NCI-H446 treated with DMSO at 0.1 percent for 48 hours (cell line): Measurements from ENCODE around the gene ITGB6.

ENCODE experiments used
- DNase-seq: peaks from one replicate; lab custom pipeline; 2025; lab: John Stamatoyannopoulos, UW

Gene ITGB6

DNA sequence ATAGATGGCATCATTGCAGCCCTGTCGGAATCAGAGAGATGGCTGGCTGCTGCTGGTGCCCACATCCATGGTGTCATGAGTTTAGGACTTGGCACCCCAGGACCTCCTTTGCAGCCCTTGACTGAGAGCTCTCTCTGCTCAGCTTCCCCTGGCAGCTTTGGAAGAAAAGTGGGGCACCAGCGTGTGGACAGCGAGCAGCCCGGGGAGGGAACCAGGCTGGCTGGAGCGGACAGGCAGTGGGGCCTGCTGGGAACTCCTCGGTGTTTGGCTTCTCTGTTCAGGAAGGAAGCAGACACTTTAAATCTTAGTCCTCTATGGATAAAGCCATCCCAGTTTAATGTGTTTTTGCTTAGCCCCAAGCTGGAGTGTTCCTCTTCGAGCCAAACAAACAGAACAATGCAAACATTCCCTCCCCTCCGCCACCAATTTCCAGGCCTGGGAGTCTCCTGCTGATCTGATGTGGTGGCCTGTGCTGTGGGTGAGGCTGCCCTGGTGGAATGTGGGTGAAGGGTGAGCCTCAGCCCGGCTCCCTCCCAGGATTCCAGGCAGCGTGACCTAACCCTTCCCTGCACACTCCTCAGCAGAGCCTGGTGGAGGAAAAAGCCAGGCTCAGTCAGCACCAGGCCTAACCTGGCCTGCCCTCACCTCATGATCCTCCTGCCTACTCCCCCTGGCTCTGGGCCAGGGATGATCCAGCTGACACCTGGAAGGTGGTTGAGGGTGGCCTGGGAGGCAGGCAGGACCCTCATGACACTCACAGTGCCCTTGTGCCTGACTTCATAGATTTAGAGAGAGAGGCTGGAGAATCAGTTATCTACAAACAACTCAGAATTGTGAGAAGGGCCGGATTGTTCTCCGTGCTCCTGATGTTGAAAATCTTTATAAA, 21.6 kb upstream of the ITGB6 start:
- no peak for DNase-seq

DNA sequence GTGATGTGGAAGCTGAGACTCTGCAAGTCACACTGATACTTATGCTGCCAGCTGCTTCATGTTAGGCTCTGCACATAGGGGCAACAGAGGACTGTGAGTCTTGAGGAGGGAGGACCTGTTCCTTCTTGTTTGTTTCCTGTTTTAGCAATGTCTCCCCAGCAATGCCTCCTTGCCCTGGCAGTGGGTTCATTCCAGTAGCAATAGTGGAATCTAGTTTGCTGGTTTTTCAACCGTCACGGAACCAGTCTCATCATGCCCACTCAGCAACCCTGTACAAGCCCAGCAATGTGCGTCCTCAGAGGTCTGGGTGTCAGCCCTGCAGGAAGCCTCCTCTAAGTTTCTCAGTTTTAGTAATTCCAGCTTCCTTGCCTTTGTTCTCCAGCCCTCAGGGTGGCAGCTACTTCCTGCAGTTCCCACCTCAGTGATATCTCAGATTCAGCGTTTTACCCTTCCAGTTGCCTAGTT, 20.5 kb upstream of the ITGB6 start:
- DNase-seq: no peak

DNA sequence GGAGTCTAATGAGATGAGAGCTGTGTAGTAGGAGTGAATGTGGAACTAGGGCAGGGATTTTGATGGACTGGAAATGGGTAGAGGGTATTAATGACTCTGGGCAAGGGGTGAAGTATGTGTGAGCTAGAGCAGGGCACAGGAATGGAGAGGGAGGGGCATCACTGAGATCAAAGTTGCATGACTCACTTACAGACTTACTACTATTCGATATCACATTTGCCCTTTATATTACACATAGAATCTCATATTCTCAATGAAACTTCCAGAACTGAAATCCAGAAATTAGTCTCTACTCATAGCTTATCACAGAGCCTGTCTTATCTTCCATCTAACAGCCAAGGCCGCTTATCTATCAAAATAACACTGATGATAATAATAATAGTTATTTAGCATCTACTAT, 20.0 kb upstream of the ITGB6 start:
- DNase-seq: no peak

- no peak for DNase-seq
Observed at GRCh38 chr2:160214461-160215445, 14.7 kb upstream of the ITGB6 start.

DNA sequence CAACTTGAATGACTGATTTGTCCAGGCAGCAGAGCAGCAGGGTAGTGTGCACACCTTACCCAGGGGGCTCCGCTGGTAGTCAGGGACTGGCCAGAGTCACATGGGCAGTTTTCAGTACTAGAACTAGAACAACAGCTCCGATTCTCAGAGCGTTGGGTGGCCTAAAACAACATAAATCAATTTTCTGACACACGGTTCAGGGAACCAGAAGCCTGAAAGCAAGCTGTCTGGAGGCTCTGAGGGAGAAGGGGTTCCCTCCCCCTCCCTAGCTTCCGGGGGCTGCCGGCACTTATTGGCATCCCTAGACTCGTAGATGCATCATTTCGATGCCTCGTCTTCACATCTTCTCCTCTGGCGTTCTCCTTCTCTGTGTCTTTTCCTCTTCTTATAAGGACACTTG, 13.4 kb upstream of the ITGB6 start:
- no peak for DNase-seq

GRCh38 chr2:160210599-160211138, 10.6 kb upstream of the ITGB6 start:
- DNase-seq: no peak

DNA sequence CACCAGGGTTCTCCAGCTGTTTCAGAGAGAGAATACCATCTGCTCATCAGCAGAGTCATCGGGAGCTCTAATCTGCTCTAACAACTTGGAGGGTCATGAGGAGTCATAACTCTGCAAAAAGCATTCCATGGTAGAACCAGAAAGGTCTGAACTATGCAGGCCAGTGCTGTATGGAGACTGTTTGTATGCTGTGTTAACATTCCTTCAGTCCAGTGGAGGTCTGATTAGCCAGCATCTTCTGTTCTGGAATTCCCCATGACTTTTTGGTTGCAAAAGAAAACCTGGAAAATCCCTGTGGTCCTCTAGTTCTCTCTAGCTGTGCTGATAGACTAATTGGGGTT, 9.4 kb upstream of the ITGB6 start:
- DNase-seq: no peak

- no peak for DNase-seq
Observed at GRCh38 chr2:160208655-160209515, 8.8 kb upstream of the ITGB6 start.

DNA sequence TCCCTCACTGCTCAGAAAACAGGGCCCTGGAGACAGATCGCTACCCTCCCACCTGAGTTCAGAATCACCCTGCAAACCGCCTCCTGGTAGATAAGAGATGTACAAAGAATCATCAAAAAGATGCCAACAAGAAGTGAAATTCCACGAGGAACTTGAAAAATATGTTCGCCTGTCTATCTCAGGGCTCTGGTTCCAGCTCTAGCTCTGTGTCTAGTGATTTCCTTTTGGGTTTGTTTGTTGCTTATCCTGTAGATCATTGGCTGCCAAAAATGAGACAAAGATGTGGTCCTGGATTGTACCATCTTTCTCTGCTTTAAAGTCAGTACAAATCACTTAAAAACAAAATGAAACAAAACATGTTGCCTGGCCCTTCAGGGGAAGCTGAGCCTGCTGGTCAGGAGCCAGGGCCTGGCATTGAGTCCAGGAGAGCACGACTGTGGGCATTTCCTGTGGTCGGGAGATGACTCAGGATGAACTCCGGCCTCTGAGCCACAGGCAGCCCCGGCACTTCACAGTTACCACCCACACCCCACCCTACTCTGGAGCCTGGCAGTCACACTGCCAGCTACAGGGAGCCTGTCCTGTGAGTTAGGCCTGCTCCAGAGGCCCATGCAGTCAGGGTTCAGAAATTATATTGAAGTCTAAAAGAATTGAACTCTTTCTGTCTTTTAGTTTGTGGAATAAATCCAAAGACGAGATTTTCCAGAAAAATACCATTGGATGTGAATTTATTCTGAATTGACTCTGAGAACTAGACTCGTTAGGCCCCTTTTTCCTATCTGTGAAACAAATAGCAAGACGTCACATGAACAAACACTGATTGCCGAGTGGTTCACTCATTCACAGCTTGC, 8.0 kb upstream of the ITGB6 start:
- DNase-seq: no peak

- DNase-seq: no peak
Observed at GRCh38 chr2:160207271-160207670, 7.2 kb upstream of the ITGB6 start.

DNA sequence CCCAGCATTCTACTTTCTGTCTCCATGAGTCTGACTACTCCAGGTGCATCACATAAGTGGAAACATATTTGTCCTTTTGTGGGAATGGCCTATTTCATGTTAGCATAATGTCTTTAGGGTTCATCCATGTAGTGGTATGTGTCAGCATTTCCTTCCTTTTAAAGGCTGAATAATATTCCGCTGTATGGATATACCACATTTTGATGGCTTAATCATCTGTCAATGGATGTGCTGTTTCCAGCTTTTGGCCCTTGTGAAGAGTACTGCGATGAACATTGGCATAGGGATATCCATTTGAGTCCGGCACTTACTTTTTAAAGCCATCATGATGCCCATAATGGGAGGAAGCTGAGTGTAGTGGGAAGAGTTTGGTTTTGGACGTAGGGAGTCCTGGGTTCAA, 6.4 kb upstream of the ITGB6 start:
- no peak for DNase-seq

- DNase-seq: no peak
Observed at GRCh38 chr2:160205505-160205904, 5.4 kb upstream of the ITGB6 start.

DNA sequence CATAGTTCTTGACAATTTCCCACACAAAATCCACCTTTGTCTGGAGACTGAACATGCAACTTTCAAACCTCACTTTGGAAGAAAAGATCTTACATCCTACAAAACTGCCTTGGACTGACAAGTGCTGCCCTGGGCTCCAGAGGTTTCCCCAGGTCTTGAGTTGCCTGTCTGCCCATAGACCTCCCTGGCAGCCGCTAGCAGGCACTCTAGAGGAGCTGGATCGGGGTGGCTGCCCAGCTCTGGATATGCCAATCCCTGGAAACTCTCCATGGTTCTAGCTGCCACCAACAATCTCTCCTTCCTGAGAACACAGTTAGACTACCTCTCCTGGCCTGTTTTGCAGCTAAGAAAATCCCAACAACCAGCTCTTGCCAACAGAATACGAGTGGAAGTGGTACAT, 3.4 kb upstream of the ITGB6 start:
- no peak for DNase-seq

DNA sequence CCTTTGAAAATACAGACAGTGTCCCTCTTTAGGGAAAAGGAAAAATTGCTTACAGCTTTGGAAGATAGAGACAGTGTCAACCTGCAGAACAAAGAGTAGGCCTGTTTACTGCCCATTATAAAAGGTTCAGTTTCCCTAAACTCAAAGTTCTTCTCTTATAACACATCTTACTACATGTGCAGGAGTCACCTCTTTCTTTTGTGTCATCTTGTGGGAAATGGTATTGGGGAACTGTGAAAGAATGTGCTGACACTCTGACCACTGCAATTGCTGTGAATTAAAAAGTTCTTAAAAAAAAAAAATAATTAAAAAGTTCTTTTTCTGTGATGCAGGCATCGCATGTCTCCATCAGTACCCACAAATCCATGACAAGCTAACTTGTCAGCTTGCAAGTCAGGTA, 2.9 kb upstream of the ITGB6 start:
- no peak for DNase-seq

DNA sequence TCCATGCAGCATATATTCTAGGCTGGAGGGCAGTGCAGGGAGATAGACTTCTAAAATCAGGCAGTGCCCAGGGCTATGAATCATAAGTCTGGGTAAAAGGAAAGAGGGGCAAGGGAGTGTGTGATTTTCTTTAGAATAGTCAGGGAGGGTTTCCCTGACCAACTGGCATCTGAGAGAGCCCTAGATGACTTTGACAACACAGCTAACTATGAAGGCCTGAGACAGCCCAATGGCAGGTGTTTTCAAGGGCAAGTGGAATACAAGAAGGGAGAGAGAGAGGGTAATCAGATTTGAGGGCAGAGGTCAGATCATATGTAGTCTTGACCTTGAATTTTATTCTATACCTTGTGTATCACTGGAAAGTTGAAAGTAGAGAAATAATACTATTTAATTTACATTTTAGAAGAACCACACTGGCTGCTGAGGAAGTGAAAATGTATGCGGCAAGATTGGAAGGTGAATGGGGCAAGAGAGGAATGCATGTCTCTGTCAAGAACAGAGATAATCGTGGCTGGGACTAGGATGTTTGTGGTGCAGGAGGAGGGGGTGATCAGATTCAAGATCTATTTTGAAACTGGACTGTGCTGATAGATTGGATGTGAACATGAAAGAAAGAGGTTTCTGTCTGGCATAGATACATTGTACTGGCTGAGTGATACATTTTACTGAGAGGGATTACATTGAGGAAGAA, 1.9 kb upstream of the ITGB6 start:
- no peak for DNase-seq

DNA sequence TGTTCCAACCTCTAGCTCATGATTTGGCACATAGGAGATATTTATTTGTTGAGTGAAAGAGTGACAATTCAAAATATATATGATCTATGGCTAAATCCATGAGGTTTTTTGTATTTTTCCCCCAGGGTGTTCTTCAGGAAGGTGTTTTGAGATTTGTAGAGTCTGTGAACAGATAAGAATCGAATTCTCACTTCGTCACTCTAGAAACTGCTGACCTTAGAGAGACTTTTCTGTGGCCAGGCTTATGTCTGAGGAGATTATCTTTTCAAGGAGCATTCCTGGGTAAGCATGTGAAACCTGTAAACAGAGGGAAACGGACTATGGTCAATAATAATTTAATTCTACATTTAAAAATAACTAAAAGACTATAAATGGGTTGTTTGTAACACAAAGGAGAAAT, 849 bp upstream of the ITGB6 start:
- DNase-seq: no peak

DNA sequence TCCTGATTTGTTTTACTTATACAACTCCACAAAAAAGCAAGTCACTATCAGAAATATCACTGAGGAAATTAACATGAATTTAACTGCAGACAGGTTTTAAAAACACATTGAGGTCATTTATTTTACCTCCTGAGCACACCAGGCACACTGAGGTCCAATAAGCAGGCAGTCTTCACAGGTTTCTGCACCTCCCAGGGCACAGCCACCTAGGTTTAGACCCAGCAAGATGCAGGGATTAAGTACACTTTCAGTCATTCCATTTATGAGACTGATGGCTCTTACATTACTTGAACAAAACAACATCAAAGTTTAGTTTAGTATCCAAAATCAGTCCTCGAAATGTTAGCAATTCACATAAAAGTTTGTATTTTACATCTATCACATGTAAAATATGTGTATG, 1.0 kb downstream of the ITGB6 start:
- no peak for DNase-seq

DNA sequence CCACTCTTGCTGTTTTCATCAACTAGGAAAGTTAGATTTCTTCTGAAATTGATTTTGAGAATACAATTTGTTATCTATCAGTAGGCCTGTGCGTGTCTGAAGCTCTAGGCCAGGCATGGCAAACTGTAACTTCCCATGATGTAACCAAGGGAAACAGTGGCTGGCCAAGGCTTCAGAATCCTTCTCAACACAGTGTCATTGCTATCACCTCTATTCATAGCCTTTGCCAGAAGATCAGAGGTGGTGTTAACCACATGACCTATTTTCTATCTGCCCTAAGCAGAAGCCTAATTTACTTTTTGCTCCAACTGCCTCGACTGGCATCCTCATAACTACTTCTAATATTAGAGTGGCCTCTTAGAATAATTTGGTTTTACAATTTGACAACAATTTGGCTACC, 2.5 kb downstream of the ITGB6 start:
- DNase-seq: no peak

- no peak for DNase-seq
Observed at GRCh38 chr2:160194946-160195345, 5.1 kb downstream of the ITGB6 start.

DNA sequence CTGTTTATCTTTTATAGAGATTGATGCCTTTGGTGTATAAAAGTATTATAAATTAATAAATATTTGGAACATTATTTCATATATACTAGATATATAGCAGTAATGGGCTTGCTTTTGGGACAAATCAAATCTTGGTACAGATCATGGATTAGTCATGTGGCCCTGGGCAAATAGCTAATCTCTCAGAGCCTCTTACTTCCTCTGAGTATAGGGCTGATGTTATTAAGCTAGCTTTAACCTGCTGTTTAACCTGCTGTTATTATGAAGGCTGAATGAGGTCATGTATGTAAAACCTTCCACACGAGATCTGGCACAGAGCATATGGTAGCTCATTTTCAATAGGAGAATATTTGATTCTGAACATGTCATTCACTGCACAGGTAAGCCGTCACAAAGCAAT, 5.7 kb downstream of the ITGB6 start:
- DNase-seq: no peak
